ENCODE data around the gene SLC35A5. TPM values are rescaled to one million over a fixed set of nuclear protein-coding genes. Genes with fewer than 3 reads are reported as not detected.

Gene SLC35A5
- total RNA-seq, 3 donors from 2014 or later: 32.1 to 37.6 (median 37.0) TPM

GRCh38 chr3:112593258-112593657 lies 31.4 kb downstream of the SLC35A5 start:
- no peaks in the 10 kb centered on the region for H3K27me3 ChIP-seq
- intact Hi-C loops (cut with DNase I; ENCODE audit: low total_unique reads): no loop called here
- H3K27ac ChIP-seq: no peak overlapping the region
- DNase-seq (ENCODE audit: low spot score in 2 of 2): no peak
- H3K4me1 ChIP-seq: no peaks in the 10 kb centered on the region
- peaks cover 0 to 4% of the 10 kb centered on the region in 2 donors for H3K9me3 ChIP-seq
- no peaks in the 10 kb centered on the region for H3K36me3 ChIP-seq
- TF ChIP-seq POLR2A (IDR thresholded peaks at IDR 0.05): no peak
- TF ChIP-seq POLR2AphosphoS5 (IDR thresholded peaks at IDR 0.05): no peak
- no peak for TF ChIP-seq CTCF (IDR thresholded peaks at IDR 0.05)
- no peak overlapping the region for H3K4me3 ChIP-seq

- no peaks in the 10 kb centered on the region for H3K36me3 ChIP-seq
- TF ChIP-seq CTCF (IDR thresholded peaks at IDR 0.05) (no peak), POLR2AphosphoS5 (IDR thresholded peaks at IDR 0.05) (no peak), POLR2A (IDR thresholded peaks at IDR 0.05) (no peak)
- H3K4me1 ChIP-seq: no peaks in the 10 kb centered on the region
- intact Hi-C loops (cut with DNase I; ENCODE audit: low total_unique reads): loop anchor here (5.0 kb wide), 1 partner anchor 1462 kb away; the partner anchor contains the start of genes CCDC191 and QTRT2
- H3K9me3 ChIP-seq: peaks cover 0 to 4% of the 10 kb centered on the region in 2 donors
- no peak overlapping the region for H3K4me3 ChIP-seq
- no peak for DNase-seq (ENCODE audit: low spot score in 2 of 2)
- H3K27me3 ChIP-seq: no peaks in the 10 kb centered on the region
- H3K27ac ChIP-seq: no peak overlapping the region
These were observed 33.0 kb downstream of the SLC35A5 start for GRCh38 chr3:112594856-112595255.

- H3K9me3 ChIP-seq: peaks cover 0 to 4% of the 10 kb centered on the region in 2 donors
- no peak overlapping the region for H3K27ac ChIP-seq
- DNase-seq (ENCODE audit: low spot score in 2 of 2): no peak
- H3K4me3 ChIP-seq: no peak overlapping the region
- H3K36me3 ChIP-seq: no peaks in the 10 kb centered on the region
- H3K4me1 ChIP-seq: no peaks in the 10 kb centered on the region
- H3K27me3 ChIP-seq: no peaks in the 10 kb centered on the region
- intact Hi-C loops (cut with DNase I; ENCODE audit: low total_unique reads): loop anchor here (5.0 kb wide), 1 partner anchor 1459 kb away; the partner anchor contains the start of genes CCDC191 and QTRT2
- TF ChIP-seq POLR2AphosphoS5 (IDR thresholded peaks at IDR 0.05) (no peak), CTCF (IDR thresholded peaks at IDR 0.05) (no peak), POLR2A (IDR thresholded peaks at IDR 0.05) (no peak)
These were observed 36.1 kb downstream of the SLC35A5 start for GRCh38 chr3:112597945-112598344.

- no peaks in the 10 kb centered on the region for H3K27me3 ChIP-seq
- H3K36me3 ChIP-seq: no peaks in the 10 kb centered on the region
- intact Hi-C loops (cut with DNase I; ENCODE audit: low total_unique reads): loop anchor here (5.0 kb wide), 1 partner anchor 1459 kb away; the partner anchor contains the start of genes CCDC191 and QTRT2
- H3K9me3 ChIP-seq: no peaks in the 10 kb centered on the region
- H3K27ac ChIP-seq: no peak overlapping the region
- H3K4me1 ChIP-seq: no peaks in the 10 kb centered on the region
- H3K4me3 ChIP-seq: no peak overlapping the region
- TF ChIP-seq POLR2AphosphoS5 (IDR thresholded peaks at IDR 0.05): no peak
- no peak for DNase-seq (ENCODE audit: low spot score in 2 of 2)
These were observed 36.9 kb downstream of the SLC35A5 start for GRCh38 chr3:112598731-112599130.

GRCh38 chr3:112602217-112602838 lies 40.5 kb downstream of the SLC35A5 start:
- Histone ChIP-seq H3K4me1 (no peaks in the 10 kb centered on the region), H3K27me3 (no peaks in the 10 kb centered on the region), H3K27ac (no peak overlapping the region), H3K9me3 (no peaks in the 10 kb centered on the region), H3K4me3 (no peak overlapping the region), H3K36me3 (no peaks in the 10 kb centered on the region)
- TF ChIP-seq POLR2A (IDR thresholded peaks at IDR 0.05) (no peak), CTCF (IDR thresholded peaks at IDR 0.05) (no peak), POLR2AphosphoS5 (IDR thresholded peaks at IDR 0.05) (no peak)
- DNase-seq (ENCODE audit: low spot score in 2 of 2): no peak
- intact Hi-C loops (cut with DNase I; ENCODE audit: low total_unique reads): no loop called here
